HG02588 (cell line): ENCODE data around the gene PRKAR1A.
"Not testable (repeated sequence)": the region's sequence is repeated elsewhere in the genome, so short reads cannot be mapped to it uniquely, and the experiment has no call there.

ENCODE experiments used
- ATAC-seq: cut with Tn5 transposase; IDR thresholded peaks from one replicate; pipeline ENCODE4 v1.9.1; 2021; ENCODE audit warnings: mild to moderate bottlenecking, moderate library complexity; ENCODE audit not compliant: unreplicated experiment

The PRKAR1A gene

DNA sequence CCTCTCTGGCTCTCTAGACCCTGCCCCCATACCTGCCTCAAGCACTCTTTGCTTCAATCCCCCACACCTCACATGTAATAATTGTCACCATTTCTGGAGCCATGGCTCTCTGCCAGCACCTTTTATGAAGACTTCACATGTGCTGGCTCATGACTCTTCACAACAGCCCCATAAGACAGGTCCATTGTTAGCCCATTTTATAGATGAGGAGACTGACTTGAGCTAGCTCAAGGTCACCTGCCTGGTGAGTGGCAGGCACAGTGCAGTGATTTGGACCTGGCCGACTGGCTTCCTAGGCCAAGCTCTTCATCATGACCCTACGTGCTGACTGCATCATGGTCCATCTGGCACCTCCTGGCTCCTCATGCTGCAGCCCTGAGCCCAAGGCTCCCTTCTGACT is 63.9 kb downstream of the PRKAR1A start:
- ATAC-seq: no peak

DNA sequence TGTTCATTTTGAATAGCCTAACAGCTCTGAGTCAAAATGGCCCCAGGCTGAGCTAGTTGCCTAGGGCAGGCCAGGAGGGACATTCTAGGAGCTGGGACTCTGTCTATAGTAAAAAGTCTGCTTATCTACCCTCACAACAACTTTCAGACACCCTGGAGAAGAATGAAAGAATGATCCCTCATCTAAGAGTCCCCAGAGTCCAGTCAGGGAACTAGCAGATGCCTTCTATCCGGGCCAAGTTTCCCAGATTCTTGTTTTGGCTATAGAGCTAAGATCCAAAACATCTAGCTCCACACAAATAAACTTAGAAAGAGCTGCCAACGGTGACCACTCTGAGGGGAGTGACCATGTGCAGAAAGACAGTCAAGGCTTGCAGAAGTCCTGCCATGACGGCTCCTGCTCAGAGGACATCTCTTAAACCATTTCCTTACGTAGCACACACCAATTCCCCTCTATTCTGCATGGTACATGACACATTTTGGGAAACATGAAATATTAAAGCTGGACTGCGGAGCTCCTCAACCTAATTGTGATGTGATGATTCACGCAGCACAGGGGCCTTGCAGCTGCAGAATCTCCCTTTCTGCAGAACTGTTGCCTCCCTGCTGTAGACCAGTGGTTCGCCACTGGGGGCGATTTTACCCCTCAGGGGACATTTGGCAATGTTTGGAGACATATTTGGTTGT is 64.7 kb downstream of the PRKAR1A start:
- no peak for ATAC-seq

DNA sequence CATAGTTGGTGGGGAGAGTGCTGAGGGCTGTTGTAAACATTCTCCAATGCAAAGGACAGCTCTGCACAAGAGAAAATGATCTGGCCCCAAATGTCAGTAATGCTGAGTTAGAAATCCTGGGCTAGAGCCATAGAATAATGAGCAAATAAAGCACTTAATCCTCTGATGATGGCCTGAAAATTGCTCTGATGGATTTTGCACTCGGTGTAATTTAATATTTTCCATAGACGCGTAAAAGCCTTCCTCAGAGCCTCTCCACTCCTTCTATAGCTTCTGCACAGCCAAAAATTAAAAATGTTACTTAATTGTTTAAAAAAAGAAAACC is 65.2 kb downstream of the PRKAR1A start:
- no peak for ATAC-seq

DNA sequence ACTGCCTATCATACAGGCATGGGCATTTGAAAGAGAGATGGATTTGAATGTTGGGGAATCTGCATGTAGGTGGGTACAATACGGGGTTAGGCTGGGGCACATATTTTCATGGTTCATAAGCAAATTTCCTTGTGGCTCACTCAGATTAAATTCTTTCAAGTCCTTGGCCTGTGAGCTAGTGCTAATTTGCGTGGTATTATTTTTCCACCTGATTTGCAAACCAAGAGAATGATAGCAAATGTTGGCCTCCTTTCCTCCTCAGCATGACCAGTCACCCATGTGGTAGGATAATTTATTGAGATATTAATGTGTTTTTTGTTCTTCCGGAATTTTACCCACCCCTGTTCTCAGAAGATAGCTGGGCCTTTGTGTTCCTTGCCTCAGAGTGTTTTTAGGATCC is 66.0 kb downstream of the PRKAR1A start:
- ATAC-seq: no peak

DNA sequence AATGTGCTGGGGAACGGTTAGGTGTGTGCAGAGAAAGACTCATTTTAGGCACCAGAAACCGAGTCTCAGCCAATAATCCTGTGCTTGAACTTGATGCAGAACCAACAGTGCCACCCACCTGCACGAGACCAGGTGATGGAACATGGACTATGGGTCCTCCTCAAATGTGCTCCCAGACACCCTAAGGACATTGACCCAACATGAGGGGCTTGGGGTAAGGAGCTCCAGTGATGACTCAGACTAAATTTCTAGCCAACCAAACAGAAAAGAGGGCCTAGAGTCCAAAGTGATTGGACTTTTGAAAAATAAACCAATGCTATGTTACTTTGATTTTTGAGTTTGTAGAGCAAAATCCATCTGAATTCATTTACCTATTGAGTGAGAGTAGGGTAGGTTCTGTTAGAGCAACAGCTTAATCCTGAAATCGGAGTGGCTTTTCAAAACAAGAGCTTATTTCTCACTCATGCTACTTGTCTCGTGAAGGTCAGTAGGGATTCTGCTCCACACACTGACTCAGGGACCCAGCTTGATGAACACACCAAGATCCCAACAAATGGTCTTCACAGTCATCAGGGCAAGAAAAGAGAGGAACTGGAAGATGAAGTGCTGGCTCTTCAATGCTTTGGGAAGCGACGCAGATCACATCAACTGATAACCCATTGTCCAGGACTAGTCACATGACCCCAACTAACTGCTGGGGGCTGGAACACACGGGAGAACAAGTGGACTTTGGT is 67.1 kb downstream of the PRKAR1A start:
- ATAC-seq: no peak

DNA sequence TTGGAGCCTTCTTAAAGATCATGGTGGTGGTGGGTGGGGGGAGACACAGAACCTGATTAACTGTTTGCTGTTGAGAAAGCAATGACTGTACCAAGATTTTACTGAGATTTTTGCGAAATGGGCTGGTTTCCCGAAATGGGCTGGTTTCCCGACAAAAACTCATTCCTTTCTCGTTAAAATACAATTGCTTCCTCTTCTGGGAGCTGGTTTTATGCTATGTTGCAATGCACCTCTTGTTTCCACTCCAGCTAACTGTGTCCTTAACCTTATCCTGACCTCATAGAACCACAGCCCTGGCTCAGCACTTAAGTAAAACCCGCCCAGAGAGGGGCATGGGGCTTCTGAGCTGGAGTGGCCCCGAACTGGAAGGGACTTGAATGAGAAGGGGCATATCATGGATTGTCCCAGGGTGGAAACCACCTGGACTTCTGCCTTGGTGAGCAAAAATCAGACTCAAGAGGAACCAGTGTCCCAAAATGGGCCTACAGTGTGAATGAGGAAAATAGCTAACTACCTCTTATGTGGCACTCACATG is 68.1 kb downstream of the PRKAR1A start:
- no peak for ATAC-seq

DNA sequence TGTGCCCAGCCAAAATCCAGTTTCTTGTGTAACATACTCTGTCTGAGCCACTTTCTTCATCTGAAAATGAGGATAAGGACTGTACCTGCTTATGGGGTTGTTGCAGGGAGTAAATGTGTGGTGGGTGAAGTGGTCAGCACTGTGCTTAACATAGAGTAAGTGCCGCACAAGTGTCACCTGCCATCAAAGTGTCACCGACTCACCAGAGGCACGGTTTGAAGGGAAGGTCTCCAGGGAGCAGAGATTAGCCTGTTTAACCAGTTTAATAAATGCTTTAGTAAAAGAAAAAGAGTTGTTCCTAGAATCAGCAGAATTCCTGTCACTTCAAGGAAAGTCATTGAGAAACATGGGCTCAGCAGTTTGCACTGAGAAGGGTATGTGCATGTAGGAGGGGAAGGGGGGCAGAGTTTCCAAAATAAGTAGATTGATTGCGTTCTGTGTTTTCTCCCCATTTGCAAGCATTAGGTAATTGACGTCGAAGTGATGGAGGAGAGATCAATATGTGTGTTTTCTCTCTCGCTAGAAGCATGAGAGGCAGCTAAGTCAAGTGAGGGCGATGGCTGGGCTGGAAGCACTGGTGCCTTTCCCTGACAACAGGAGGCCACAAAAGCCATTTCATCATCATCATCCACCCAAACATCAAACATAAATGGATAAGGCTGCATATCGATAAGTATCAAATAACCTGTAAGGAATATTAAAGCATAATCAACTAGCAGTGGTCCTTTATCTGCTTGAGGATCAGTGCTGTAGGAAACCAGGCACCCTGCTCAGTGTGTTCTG is 69.8 kb downstream of the PRKAR1A start:
- no peak for ATAC-seq

DNA sequence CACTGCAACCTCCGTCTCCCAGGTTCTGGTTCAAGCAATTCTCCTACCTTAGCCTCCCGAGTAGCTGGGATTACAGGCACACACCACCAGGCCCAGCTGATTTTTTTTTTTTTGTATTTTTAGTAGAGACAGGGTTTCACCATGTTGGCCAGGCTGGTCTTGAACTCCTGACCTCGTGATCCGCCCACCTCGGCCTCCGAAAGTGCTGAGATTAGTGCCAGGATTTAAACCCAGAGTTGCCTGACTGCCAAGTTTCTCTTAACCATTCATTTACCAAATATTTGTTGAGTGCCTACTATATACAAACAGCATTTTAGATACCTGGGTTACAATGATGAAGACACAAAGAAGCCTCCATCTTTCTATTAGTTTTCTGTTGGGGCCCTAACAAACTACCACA is 70.6 kb downstream of the PRKAR1A start:
- ATAC-seq: not testable (repeated sequence)

DNA sequence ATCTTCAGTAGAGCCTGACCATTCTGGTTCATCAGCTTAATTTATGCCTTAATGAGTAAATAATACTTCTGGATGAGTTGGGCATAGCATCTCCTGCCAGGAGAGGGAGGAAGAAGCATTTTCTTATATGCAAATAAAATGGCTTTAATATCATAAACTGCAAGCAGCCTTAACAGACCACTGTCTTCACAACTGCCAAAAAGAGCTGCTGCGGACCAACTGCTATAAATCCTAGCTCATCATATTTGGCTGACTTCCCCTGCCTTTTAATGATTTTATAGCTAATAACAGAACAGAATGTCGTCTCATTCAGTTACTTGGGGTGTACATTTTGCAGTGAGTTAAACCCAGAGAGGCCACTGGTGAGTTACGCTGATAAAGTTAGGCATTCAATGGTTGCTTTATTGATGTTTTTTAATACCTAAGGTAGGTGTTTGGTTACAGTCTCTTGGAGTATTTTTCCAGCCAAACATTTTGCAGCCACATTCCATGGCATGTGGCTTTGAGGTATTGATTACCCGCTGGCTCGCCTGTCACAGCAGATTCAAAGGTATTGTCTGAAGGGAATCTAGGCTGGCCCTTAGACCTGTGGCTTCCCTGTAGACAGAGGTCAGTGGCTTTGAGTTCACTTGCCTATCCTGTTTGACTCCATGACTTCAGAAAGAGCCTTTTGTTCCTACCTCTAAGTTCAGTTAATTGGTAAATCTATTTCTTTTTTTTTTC is 72.5 kb downstream of the PRKAR1A start:
- ATAC-seq: no peak

DNA sequence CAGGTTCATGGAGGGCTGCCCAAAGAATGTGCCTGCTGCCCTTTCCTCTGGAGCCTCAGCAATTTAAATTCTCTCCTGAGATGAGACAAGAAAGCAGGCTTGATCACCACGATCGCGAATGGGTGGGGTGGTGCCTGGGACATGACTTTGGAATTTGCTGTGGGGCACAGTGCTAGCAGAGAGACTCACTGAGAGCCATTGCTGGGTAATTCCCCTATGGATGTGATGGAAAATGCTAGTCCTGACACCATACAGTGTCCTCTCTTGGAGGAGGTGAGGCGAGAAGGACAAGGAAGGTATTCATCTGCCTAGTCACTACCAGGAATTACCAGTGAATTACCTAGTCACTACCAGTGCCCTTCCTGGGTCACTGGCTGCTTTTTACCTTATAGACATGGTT is 73.4 kb downstream of the PRKAR1A start:
- ATAC-seq: no peak

DNA sequence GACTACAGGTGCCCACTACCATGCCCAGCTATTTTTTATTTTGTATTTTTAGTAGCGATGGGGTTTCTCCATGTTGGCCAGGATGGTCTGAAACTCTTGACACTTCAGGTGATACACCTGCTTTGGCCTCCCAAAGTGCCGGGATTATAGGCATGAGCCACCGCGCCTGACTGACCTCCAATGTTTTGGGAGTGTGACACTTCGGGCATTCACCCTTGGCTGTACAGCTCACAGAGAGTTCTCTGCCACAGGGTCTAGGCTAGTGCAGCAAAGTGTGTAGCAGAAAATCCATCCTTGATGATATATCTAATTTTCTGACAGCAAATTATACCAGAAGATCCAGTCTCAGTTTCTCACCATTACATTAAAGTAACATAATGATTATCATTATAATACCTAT is 74.8 kb downstream of the PRKAR1A start:
- no peak for ATAC-seq

DNA sequence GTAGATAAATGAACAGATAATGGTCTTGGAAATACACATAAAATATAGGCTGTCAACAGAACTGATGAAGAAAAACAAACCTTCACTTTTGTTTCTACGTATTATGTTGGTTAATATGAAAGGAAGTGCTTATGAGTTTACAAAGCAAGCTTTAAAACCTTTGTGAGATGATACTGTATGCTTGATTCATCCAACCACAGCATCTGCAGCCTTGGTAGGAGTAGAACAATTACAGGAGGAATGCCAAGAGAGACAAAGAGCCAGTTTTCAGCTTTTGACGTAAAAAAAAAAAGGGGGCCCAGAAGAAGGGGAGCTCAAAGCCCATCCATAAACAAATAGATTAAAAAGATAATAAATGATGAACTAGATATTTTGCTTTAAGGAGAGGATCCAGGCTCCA is 75.6 kb downstream of the PRKAR1A start:
- ATAC-seq: no peak

DNA sequence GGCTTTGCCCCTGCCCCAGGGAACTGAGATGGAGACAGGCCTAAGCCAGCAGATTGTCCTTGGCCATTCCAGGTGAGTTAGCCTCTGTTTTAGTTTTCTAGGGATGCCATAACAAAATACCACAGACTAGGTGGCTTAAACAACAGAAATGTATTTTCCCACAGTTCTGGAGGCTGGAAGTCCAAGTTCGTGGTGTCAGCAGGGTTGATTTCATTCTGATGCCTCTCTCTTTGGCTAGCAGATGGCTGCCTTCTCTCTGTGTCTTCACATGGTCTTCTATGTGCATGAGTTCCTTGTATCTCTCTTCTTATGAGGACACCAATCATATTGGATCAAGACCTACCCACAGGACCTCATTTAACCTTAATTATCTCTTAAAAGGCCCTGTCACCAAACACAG is 76.1 kb downstream of the PRKAR1A start:
- no peak for ATAC-seq

DNA sequence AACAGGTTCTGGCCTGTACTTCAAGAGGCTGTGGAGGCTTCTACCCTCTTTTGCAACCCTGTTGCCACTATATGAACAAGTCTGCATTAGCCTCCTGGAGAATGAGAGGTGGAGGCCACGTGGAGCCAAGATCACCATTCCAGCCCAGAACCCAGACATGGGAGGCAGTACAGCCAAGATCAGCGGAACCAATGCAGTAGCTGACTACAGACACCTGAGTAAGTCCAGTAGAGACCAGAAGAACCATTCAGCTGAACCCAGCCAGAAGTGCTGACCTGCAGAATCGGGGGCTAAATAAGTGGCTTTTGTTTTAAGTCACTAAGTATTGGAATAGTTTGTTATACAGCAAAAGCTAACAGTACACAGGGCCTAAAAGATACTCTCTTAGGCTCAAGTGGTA is 76.9 kb downstream of the PRKAR1A start:
- ATAC-seq: no peak

DNA sequence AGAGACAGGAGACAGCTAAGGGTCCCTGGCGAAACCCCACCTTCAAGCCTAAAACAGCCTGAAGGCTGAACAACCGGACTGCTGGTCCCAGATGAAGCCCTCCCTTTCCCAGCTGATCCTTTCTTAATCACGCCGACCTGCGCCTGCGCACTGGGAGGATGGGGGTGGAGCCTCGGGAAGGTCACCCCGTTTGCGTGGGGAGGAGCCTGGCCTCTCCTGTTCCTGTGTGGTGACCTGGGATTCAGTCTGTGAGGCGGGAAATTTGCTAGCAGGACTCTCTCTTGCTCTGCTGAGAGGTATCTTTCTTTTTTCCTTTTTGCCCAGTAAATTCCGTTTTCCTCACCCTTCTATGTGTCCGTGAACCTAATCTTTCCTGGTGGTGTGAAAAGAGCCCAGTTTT is 79.4 kb downstream of the PRKAR1A start:
- ATAC-seq: no peak

DNA sequence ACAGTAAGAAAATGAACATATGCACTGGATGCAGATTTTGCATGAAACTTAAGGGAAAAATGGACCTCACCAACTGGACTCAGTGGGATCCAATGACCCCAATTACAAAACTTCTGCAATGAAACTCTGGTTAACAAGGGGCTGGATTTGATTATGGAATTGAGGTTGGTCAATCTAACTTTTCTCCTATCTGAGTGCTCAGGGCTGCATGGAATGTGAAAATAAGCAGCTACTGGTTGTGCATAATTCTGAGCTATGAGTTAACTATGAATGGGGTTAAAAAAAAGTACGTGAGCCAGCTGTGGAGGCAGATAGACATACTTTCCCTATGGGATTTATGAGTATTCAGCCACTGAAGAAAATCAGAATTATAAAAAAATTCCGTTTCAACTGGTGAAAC is 79.8 kb downstream of the PRKAR1A start:
- ATAC-seq: no peak

DNA sequence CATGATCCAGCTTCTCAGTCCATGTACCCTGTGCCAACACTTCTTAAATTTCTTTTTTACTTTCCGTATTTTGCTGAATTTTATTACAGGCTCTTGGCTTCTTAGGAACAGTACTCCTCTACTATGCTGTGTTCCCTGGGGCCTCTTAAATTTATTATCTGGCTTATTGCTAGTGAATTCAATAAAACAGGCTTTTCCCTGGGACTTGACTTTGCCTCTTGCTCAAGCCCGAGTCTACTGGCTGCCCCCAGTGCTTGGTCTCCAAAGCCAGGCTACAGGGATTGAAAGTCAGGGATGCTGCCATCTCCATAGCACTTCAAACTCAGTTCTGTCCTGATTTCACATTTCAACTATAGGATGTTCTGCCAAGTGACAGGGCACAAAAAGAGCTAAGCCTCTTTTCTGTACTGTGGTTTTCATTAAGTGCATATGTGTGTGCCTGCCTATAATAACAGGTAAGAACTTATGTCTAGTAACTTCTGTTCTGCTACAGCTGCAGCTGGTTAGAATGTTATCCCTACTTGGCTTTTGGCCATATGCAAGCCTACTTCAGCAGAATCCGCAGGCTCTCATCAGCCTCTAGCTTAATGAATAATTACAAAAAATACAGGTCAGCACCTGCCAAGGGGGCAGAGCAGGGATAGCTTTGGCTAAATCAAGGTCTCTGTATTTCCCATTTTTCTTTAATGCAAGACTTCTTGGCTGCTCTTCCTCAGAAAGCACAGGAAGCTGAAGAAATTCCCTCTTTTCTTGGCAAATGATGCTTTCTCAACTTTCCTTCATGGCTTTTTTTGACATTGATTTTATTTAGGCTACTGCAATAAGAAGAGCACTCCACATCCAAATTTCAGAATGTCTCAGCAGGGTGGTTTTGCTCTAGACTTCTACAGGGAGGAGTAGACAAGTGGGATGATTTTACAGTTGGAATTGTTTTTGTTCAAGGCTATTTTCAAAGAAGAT is 80.7 kb downstream of the PRKAR1A start:
- ATAC-seq: no peak

DNA sequence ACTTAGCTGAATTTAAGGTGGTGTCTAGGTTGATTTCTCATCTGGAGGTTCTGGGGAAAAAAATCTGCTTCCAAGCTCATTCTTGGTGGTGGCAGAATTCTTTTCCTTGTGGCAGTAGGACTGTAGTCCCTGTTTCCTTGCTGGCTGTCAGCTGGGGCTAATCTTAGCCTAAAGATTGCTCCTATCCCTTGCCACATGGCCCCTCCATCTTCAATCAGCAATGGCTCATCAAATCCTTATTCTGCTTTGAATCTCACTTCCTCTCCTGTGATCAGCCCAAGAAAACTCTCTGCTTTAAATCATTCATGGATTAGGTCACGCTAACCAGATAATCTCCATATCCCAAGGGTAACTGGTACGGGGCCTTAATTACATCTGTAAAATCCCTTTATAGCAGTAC is 82.3 kb downstream of the PRKAR1A start:
- ATAC-seq: no peak

DNA sequence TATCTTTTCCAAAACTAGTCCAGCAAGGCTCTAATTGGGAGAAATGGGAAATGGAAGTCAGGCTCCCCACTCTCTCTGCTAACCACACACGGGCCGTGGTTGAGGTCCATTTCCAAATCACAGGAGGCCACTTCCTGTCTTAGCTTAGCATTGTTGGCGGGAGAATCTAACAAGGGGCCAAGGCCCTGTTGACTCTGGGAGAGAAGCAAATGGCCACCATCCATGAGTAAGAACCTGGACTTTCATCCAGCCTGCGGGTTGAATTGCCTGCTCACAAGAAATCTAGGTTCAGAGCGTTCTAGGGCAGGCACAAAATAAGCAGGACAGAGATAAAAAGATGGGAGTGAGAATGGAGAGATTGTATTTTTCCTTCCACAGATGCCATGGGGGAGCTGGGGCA is 83.3 kb downstream of the PRKAR1A start:
- no peak for ATAC-seq

DNA sequence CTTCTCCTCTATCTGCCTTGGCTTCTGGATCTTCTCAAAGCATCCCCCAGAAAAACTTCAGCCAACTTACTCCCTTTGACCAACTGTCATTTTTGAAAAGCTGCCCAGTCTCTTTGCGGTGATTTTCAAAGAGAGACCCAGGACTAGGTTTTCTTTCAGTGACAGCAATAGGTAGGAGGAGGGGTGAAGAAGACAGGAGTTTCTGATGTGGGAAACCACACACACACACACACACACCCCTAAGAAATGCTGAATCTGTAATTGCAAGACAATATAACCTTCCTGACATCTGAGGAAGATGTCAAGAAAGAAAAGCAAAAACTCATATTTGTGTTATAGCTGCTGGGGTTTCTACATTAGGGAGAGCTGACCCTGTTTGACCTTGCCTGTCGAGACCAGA is 83.8 kb downstream of the PRKAR1A start:
- ATAC-seq: no peak
